GM12891 (cell line): ENCODE results near the gene RNF220.

Experiments
- PAX5 ChIP-seq: IDR thresholded peaks from 2 replicates; pipeline ENCODE4 v1.6.1; 2011; ENCODE audit warnings: low read length, moderate library complexity, mild to moderate bottlenecking; ENCODE audit not compliant: insufficient read depth, severe bottlenecking
- POLR2A ChIP-seq: IDR thresholded peaks from 2 replicates; pipeline ENCODE4 v1.6.1; 2011; ENCODE audit warnings: low read depth, low read length, control low read depth
- POLR2AphosphoS5 ChIP-seq: IDR thresholded peaks from 2 replicates; pipeline ENCODE4 v1.6.1; 2011; ENCODE audit warnings: low read depth, low read length, control low read depth
- SPI1 ChIP-seq: IDR thresholded peaks from 2 replicates; pipeline ENCODE4 v1.6.1; 2011; ENCODE audit warnings: low read depth, low read length, control low read depth
- TAF1 ChIP-seq: IDR thresholded peaks from 2 replicates; pipeline ENCODE4 v1.6.1; 2011; ENCODE audit warnings: low read depth, low read length, control low read depth

GRCh38 chr1:44655609-44656008, 250.6 kb downstream of the RNF220 start:
- TF ChIP-seq POLR2AphosphoS5 (no peak), TAF1 (no peak), POLR2A (no peak), PAX5 (no peak), SPI1 (no peak)
